Esophagus squamous epithelium (tissue), 4 donors: ENCODE results near the gene MYZAP.

Source experiments
- CTCF ChIP-seq, 6 experiments: fragments of 450-650 bp in 4 of 6; fragments of 200-600 bp in 2 of 6; sonication (generic) in 2 of 6; IDR thresholded peaks; one replicate each; pipeline ENCODE4 v1.5.1; 2016 to 2019; ENCODE audit warnings: antibody characterized with exemption in 6 of 6, mild to moderate bottlenecking in 4 of 6, moderate library complexity in 4 of 6
- POLR2A ChIP-seq, 4 donors: fragments of 450-650 bp; IDR thresholded peaks; one replicate each; pipeline ENCODE4 v1.6.1; 2017; ENCODE audit warnings: antibody characterized with exemption in 4 of 4, mild to moderate bottlenecking in 4 of 4, moderate library complexity in 3 of 4

DNA sequence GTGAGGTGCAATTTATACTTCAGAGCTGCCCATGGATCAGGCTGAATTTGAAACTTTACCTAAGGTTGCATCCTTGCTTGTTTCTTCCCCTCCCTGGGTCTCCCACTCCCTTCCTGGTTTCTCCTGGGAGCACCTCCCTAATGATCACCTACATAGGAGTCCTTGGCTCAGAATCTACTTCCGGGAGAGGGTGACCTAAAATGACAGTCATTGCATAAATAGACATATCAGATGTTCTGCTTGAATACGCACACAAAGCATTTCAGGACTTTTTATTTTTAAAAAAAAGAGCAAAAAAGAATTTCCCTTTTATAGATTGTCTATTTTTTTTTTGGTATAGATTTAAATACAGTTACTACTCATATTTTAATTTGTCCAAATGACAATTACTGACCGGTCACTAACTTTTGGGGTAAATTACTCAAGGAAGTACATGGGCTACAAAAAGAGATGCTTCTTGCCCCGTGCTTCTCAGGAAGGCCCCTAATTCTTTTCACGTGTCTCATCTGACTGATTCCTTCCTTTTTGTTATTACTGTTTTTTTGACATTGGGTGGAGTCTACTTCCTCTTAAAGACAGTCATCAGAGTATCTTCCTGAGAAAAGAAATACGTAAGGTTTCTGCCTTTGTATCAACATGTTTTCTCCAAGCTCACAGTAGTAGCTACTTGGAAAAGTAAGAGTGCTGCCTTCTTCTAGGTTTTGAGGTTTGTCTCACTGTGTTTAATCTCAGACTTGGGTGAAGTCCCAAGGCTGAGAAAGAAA lies 4.9 kb upstream of the MYZAP start:
- TF ChIP-seq CTCF (IDR thresholded peaks at IDR 0.05) (no peak), POLR2A (IDR thresholded peaks at IDR 0.05) (no peak)
